ENCODE measurements around the gene B3GALT6. TPM values are rescaled to one million over a fixed set of nuclear protein-coding genes. Genes with fewer than 3 reads are reported as not detected.

The B3GALT6 gene
- total and polyA plus RNA-seq, 9 donors, result 7.0 to 21.9 (median 15.2) TPM

- H3K27me3 ChIP-seq, result peaks cover 10% of the 10 kb centered on the region
- no peak for TF ChIP-seq POLR2A (IDR thresholded peaks at IDR 0.05)
- no peak for TF ChIP-seq CTCF (IDR thresholded peaks at IDR 0.05)
- no peak for TF ChIP-seq EP300 (IDR thresholded peaks at IDR 0.05)
- DNase-seq, result no peak
- 22 to 38% (median 29%) methylated on average over 44 to 48 of the region's 48 CpGs for WGBS, 3 donors
- H3K27ac ChIP-seq, result no peak overlapping the region
- H3K4me3 ChIP-seq, result no peak overlapping the region
- no peaks in the 10 kb centered on the region for H3K36me3 ChIP-seq
- no peaks in the 10 kb centered on the region for H3K9me3 ChIP-seq
- intact Hi-C loops (cut with DNase I), result loop anchor here in 1 of 4 donors (10.0 kb wide), 1 partner anchor 213 kb away; the partner anchor contains the start of gene AGRN
- H3K4me1 ChIP-seq (ENCODE audit: insufficient read depth), result peaks cover 3% of the 10 kb centered on the region
Observed at GRCh38 chr1:1237874-1238701, 6.1 kb downstream of the B3GALT6 start.

GRCh38 chr1:1238702-1239178, 6.7 kb downstream of the B3GALT6 start:
- Histone ChIP-seq H3K27ac (no peak overlapping the region), H3K4me1 (ENCODE audit: insufficient read depth) (no peaks in the 10 kb centered on the region), H3K36me3 (no peaks in the 10 kb centered on the region), H3K9me3 (no peaks in the 10 kb centered on the region), H3K27me3 (peaks cover 10% of the 10 kb centered on the region), H3K4me3 (no peak overlapping the region)
- intact Hi-C loops (cut with DNase I), result loop anchor here in 1 of 4 donors (10.0 kb wide), 1 partner anchor 214 kb away; the partner anchor contains the start of gene AGRN
- 50 to 59% (median 55%) methylated on average over 15 to 19 of the region's 19 CpGs for WGBS, 3 donors
- no peak for DNase-seq
- TF ChIP-seq EP300 (IDR thresholded peaks at IDR 0.05) (no peak), POLR2A (IDR thresholded peaks at IDR 0.05) (no peak), CTCF (IDR thresholded peaks at IDR 0.05) (no peak)

GRCh38 chr1:1239227-1239613, 7.2 kb downstream of the B3GALT6 start:
- intact Hi-C loops (cut with DNase I), result loop anchor here in 1 of 4 donors (10.0 kb wide), 1 partner anchor 214 kb away; the partner anchor contains the start of gene AGRN
- WGBS, 3 donors, result 32 to 53% (median 42%) methylated on average over 13 to 15 of the region's 15 CpGs
- Histone ChIP-seq H3K27me3 (peaks cover 10% of the 10 kb centered on the region), H3K36me3 (no peaks in the 10 kb centered on the region), H3K27ac (no peak overlapping the region), H3K4me1 (ENCODE audit: insufficient read depth) (no peaks in the 10 kb centered on the region), H3K4me3 (no peak overlapping the region), H3K9me3 (no peaks in the 10 kb centered on the region)
- no peak for DNase-seq
- TF ChIP-seq EP300 (IDR thresholded peaks at IDR 0.05), result no peak
- TF ChIP-seq POLR2A (IDR thresholded peaks at IDR 0.05), result no peak
- TF ChIP-seq CTCF (IDR thresholded peaks at IDR 0.05), result no peak

GRCh38 chr1:1239614-1240347, 7.7 kb downstream of the B3GALT6 start:
- no peaks in the 10 kb centered on the region for H3K9me3 ChIP-seq
- TF ChIP-seq CTCF (IDR thresholded peaks at IDR 0.05), result no peak
- TF ChIP-seq POLR2A (IDR thresholded peaks at IDR 0.05), result no peak
- no peak for TF ChIP-seq EP300 (IDR thresholded peaks at IDR 0.05)
- no peaks in the 10 kb centered on the region for H3K36me3 ChIP-seq
- H3K27me3 ChIP-seq, result peaks cover 10% of the 10 kb centered on the region
- DNase-seq, result no peak
- H3K4me1 ChIP-seq (ENCODE audit: insufficient read depth), result no peaks in the 10 kb centered on the region
- H3K27ac ChIP-seq, result no peak overlapping the region
- 9 to 11% (median 10%) methylated on average over 20 to 30 of the region's 30 CpGs for WGBS, 3 donors
- no peak overlapping the region for H3K4me3 ChIP-seq
- intact Hi-C loops (cut with DNase I), result loop anchor here in 1 of 4 donors (10.0 kb wide), 1 partner anchor 215 kb away; the partner anchor contains the start of gene AGRN
